OCI-LY1 (cell line): ENCODE measurements around the gene HIVEP1.

ENCODE experiments used
- EZH2 ChIP-seq: fragments of 200-600 bp; sonication (generic), shearing (Covaris generic); IDR thresholded peaks from 2 replicates; pipeline ENCODE4 v1.8.0; 2017; ENCODE audit warnings: borderline replicate concordance, mixed run types, mild to moderate bottlenecking, antibody characterized with exemption, low read length, moderate library complexity, mixed read lengths
- TF ChIP-seq, protein P1 (sequence below): fragments of 200-600 bp; sonication (generic), shearing (Covaris generic); IDR thresholded peaks from 2 replicates; pipeline ENCODE4 v1.5.1; 2017; ENCODE audit warnings: mild to moderate bottlenecking, antibody characterized with exemption, low read length, moderate library complexity, mixed read lengths

DNA sequence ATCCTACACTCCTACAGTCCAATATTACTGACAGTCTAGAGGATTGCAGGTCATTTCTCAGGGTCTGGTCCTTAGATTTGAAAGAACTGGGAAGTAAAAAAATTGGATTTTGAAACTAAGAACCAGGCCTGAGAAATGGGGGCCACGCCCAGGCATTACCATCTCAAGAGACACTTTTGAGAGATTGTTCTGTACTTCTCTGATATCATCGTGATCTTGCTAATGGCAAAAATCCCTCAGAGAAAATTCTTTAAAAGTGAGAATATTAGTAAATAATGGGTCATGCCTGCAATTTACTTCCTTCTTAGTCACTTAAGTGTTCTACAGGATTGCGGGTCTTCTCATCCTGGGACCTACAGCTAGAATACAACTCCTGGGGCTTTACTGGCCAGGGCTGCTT lies 42.0 kb upstream of the HIVEP1 start:
- TF ChIP-seq, protein P1, sequence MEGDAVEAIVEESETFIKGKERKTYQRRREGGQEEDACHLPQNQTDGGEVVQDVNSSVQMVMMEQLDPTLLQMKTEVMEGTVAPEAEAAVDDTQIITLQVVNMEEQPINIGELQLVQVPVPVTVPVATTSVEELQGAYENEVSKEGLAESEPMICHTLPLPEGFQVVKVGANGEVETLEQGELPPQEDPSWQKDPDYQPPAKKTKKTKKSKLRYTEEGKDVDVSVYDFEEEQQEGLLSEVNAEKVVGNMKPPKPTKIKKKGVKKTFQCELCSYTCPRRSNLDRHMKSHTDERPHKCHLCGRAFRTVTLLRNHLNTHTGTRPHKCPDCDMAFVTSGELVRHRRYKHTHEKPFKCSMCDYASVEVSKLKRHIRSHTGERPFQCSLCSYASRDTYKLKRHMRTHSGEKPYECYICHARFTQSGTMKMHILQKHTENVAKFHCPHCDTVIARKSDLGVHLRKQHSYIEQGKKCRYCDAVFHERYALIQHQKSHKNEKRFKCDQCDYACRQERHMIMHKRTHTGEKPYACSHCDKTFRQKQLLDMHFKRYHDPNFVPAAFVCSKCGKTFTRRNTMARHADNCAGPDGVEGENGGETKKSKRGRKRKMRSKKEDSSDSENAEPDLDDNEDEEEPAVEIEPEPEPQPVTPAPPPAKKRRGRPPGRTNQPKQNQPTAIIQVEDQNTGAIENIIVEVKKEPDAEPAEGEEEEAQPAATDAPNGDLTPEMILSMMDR: no peak
- TF ChIP-seq EZH2: no peak
